WERI-Rb-1 (cell line): ENCODE results near the gene NRF1.

ENCODE experiments used
- DNase-seq: peaks from one replicate; pipeline ENCODE4 v3.0.0-alpha.2; 2020
- H3K27ac ChIP-seq: fragments of 250-450 bp; sonication (Bioruptor Pico); 2 replicates; pipeline ENCODE4 v1.5.1; 2020; ENCODE audit warnings: mild to moderate bottlenecking, moderate library complexity
- H3K27me3 ChIP-seq: fragments of 250-450 bp; sonication (Bioruptor Pico); 2 replicates; pipeline ENCODE4 v1.5.1; 2021; ENCODE audit warnings: mild to moderate bottlenecking, low read depth, moderate library complexity; ENCODE audit not compliant: insufficient read depth, severe bottlenecking
- H3K36me3 ChIP-seq: fragments of 250-450 bp; sonication (Bioruptor Pico); 2 replicates; pipeline ENCODE4 v1.5.1; 2020; ENCODE audit warnings: mild to moderate bottlenecking, moderate library complexity
- H3K4me3 ChIP-seq: 2 replicates; pipeline ENCODE4 v1.5.1; 2011; ENCODE audit warnings: low read depth, mild to moderate bottlenecking, control low read depth, low read length
- H3K9me3 ChIP-seq: fragments of 250-450 bp; sonication (Bioruptor Pico); 2 replicates; pipeline ENCODE4 v1.5.1; 2021; ENCODE audit warnings: mild to moderate bottlenecking, moderate library complexity; ENCODE audit not compliant: severe bottlenecking
- CTCF ChIP-seq: IDR thresholded peaks from 2 replicates; pipeline ENCODE4 v1.5.1; 2011; ENCODE audit warnings: low read depth, mild to moderate bottlenecking, control low read depth, inconsistent platforms, low read length

Gene NRF1

GRCh38 chr7:129740574-129741410, 129.3 kb downstream of the NRF1 start:
- TF ChIP-seq CTCF, result no peak
- Histone ChIP-seq H3K4me3 (no peak overlapping the region), H3K27me3 (no peaks in the 10 kb centered on the region), H3K36me3 (no peaks in the 10 kb centered on the region; the same call in none of the 2 replicates), H3K27ac (peak overlapping the region; percentile 72), H3K9me3 (no peaks in the 10 kb centered on the region)
- DNase-seq, result no peak

- H3K27ac ChIP-seq, result peak overlapping the region; percentile 1
- DNase-seq, result peak; percentile 58
Observed at GRCh38 chr7:129741743-129742213, 130.3 kb downstream of the NRF1 start.

DNA sequence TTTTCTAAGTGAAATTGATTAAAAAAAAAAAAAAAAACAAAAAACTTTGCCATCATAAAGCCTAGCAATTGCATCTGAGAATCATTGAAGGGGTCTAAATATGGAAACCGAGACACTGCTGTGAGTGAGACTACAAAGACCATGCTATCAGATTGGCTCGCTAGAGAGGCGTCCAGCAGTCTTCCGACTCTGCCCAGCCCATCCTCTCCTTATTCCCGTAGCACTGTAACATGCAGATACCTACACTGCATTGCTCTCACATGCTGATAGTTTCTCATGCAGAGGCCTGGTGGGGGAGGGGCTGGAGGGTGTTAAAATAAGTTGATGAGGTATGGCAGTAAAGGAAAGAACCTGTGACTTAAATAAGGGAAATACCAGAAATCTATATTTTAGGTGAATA, 130.7 kb downstream of the NRF1 start:
- H3K36me3 ChIP-seq, result peaks cover 3% of the 10 kb centered on the region
- no peaks in the 10 kb centered on the region for H3K27me3 ChIP-seq
- H3K9me3 ChIP-seq, result no peaks in the 10 kb centered on the region
- DNase-seq, result no peak
- no peak for TF ChIP-seq CTCF
- H3K4me3 ChIP-seq, result no peak overlapping the region
- H3K27ac ChIP-seq, result peak overlapping the region; percentile 33

More at GRCh38 chr7:129741743-129742213, 130.3 kb downstream of the NRF1 start:
- H3K9me3 ChIP-seq, result no peaks in the 10 kb centered on the region
- H3K36me3 ChIP-seq, result peaks cover 3% of the 10 kb centered on the region
- H3K4me3 ChIP-seq, result no peak overlapping the region
- H3K27me3 ChIP-seq, result no peaks in the 10 kb centered on the region
- peak; percentile 26; the same call in 1 of the 2 replicates for TF ChIP-seq CTCF

- no peak for TF ChIP-seq CTCF
- Histone ChIP-seq H3K27ac (no peak overlapping the region), H3K36me3 (peaks cover 3% of the 10 kb centered on the region), H3K27me3 (no peaks in the 10 kb centered on the region), H3K4me3 (no peak overlapping the region), H3K9me3 (no peaks in the 10 kb centered on the region)
- DNase-seq, result no peak
Observed at GRCh38 chr7:129746857-129747529, 135.5 kb downstream of the NRF1 start.

GRCh38 chr7:129748356-129749109, 137.0 kb downstream of the NRF1 start:
- no peaks in the 10 kb centered on the region for H3K27me3 ChIP-seq
- peak overlapping the region; percentile 90 for H3K27ac ChIP-seq
- no peak overlapping the region for H3K4me3 ChIP-seq
- H3K9me3 ChIP-seq, result no peaks in the 10 kb centered on the region
- peaks cover 3% of the 10 kb centered on the region for H3K36me3 ChIP-seq
- TF ChIP-seq CTCF, result no peak
- DNase-seq, result no peak
